Tibial artery (tissue), 4 donors: ENCODE data around the gene NNAT.
"Not testable (repeated sequence)": the region's sequence is repeated elsewhere in the genome, so short reads cannot be mapped to it uniquely, and the experiment has no call there.

Experiments
- DNase-seq, 2 donors: peaks; one replicate each; pipeline ENCODE4 v3.0.0-alpha.2; 2019
- H3K27ac ChIP-seq, 2 donors: fragments of 200-600 bp; sonication (generic) in 1 of 2; 1 replicate in 1 of 2; 2 replicates in 1 of 2; pipeline ENCODE4 v1.5.1; 2018 to 2019; ENCODE audit warnings: mild to moderate bottlenecking in 1 of 2
- H3K27me3 ChIP-seq, 2 donors: fragments of 200-600 bp; sonication (generic) in 1 of 2; one replicate each; pipeline versions ENCODE4 v1.5.1 to v1.6.0; 2016 to 2019
- H3K36me3 ChIP-seq, 3 donors: fragments of 200-600 bp; sonication (generic) in 2 of 3; one replicate each; pipeline ENCODE4 v1.5.1; 2016 to 2019; ENCODE audit warnings: mild to moderate bottlenecking in 2 of 3
- H3K4me1 ChIP-seq, 4 donors: fragments of 200-600 bp; sonication (generic) in 2 of 4; 1 replicate in 3 of 4; 2 replicates in 1 of 4; pipeline ENCODE4 v1.5.1; 2016 to 2019
- H3K4me3 ChIP-seq, 2 donors: fragments of 200-600 bp; sonication (generic) in 1 of 2; 1 replicate in 1 of 2; 2 replicates in 1 of 2; pipeline ENCODE4 v1.5.1; 2018 to 2019; ENCODE audit warnings: mild to moderate bottlenecking in 2 of 2
- H3K9me3 ChIP-seq, 3 donors: fragments of 200-600 bp; sonication (generic) in 1 of 3; one replicate each; pipeline ENCODE4 v1.5.1; 2016 to 2019
- intact Hi-C: fragments of 100-400 bp; cut with DNase I; formaldehyde crosslinking; loops from one replicate; pipeline ENCODE4 v1.15.0; 2023; ENCODE audit warnings: low total_unique reads
- TF ChIP-seq, protein P1 (sequence below), 2 experiments: fragments of 200-600 bp in 1 of 2; fragments of 450-650 bp in 1 of 2; IDR thresholded peaks; one replicate each; pipeline ENCODE4 v1.5.1; 2017 to 2019; ENCODE audit warnings: antibody characterized with exemption in 2 of 2, mild to moderate bottlenecking in 1 of 2, moderate library complexity in 1 of 2

Gene NNAT

GRCh38 chr20:37538003-37538402, 17.0 kb downstream of the NNAT start:
- Histone ChIP-seq H3K9me3 (no peaks in the 10 kb centered on the region), H3K36me3 (no peaks in the 10 kb centered on the region), H3K4me3 (no peak overlapping the region), H3K27ac (no peak overlapping the region), H3K27me3 (peaks cover 0 to 19% of the 10 kb centered on the region in 2 donors), H3K4me1 (no peaks in the 10 kb centered on the region)
- TF ChIP-seq, protein P1, sequence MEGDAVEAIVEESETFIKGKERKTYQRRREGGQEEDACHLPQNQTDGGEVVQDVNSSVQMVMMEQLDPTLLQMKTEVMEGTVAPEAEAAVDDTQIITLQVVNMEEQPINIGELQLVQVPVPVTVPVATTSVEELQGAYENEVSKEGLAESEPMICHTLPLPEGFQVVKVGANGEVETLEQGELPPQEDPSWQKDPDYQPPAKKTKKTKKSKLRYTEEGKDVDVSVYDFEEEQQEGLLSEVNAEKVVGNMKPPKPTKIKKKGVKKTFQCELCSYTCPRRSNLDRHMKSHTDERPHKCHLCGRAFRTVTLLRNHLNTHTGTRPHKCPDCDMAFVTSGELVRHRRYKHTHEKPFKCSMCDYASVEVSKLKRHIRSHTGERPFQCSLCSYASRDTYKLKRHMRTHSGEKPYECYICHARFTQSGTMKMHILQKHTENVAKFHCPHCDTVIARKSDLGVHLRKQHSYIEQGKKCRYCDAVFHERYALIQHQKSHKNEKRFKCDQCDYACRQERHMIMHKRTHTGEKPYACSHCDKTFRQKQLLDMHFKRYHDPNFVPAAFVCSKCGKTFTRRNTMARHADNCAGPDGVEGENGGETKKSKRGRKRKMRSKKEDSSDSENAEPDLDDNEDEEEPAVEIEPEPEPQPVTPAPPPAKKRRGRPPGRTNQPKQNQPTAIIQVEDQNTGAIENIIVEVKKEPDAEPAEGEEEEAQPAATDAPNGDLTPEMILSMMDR (IDR thresholded peaks at IDR 0.05): no peak
- intact Hi-C loops: loop anchor here (5.0 kb wide), 1 partner anchor 346 kb away; no protein-coding TSS in a partner anchor
- no peak for DNase-seq

- H3K4me1 ChIP-seq: no peaks in the 10 kb centered on the region
- no peaks in the 10 kb centered on the region for H3K36me3 ChIP-seq
- DNase-seq: no peak
- TF ChIP-seq, protein P1 (IDR thresholded peaks at IDR 0.05): no peak
- H3K27ac ChIP-seq: no peak overlapping the region
- H3K4me3 ChIP-seq: no peak overlapping the region
- no peaks in the 10 kb centered on the region for H3K9me3 ChIP-seq
- H3K27me3 ChIP-seq: peaks cover 0 to 22% of the 10 kb centered on the region in 2 donors
- intact Hi-C loops: loop anchor here (5.0 kb wide), 1 partner anchor 347 kb away; no protein-coding TSS in a partner anchor
Measured at GRCh38 chr20:37539424-37539823, 18.4 kb downstream of the NNAT start.

DNA sequence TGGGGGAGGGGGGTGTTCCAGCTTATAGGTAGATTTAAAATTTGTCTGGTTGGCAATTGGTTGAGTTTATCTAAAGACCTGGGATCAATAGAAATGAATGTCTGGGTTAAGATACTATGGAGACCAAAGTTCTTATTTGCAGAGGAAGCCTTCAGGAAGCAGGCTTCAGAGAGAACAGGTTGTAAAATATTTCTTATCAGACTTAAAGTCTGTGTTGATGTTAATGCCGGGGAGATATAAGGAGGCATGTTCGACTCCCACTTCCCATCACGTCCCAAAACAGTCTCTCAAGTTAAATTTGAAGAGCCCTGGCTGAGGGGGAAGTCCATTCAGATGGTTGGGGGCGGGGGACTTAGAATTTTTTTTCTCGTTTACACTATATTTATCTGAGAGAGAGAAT, 19.0 kb downstream of the NNAT start:
- Histone ChIP-seq H3K9me3 (no peaks in the 10 kb centered on the region), H3K4me1 (no peaks in the 10 kb centered on the region), H3K27me3 (peaks cover 0 to 24% of the 10 kb centered on the region in 2 donors), H3K4me3 (no peak overlapping the region), H3K27ac (no peak overlapping the region), H3K36me3 (no peaks in the 10 kb centered on the region)
- intact Hi-C loops: no loop called here
- TF ChIP-seq, protein P1 (IDR thresholded peaks at IDR 0.05): no peak
- DNase-seq: no peak

GRCh38 chr20:37540838-37541237, 19.8 kb downstream of the NNAT start:
- H3K27ac ChIP-seq, H3K4me1 ChIP-seq, DNase-seq, H3K36me3 ChIP-seq, H3K4me3 ChIP-seq, H3K9me3 ChIP-seq, intact Hi-C loops: not testable (repeated sequence)
- H3K27me3 ChIP-seq: peaks cover 0 to 20% of the 10 kb centered on the region in 2 donors

DNA sequence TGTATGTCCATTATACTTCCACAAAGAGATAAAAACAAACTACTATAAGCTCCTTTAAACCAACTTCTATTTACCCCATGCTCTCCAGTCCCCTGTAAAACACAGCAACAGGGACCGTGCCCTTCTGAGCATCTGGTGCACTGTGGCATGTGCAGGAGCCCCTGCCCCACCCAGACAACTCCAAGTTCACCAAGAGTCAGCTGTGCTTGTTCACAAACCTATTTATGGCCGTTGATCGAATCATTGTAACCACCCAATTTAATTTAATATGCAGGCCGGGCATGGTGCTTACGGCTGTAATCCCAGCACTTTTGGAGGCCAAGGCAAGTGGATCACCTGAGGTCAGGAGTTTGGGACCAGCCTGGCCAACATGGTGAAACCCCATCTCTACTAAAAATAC, 20.3 kb downstream of the NNAT start:
- no peak overlapping the region for H3K27ac ChIP-seq

GRCh38 chr20:37542281-37542680, 21.2 kb downstream of the NNAT start:
- H3K27ac ChIP-seq: no peak overlapping the region
- no peaks in the 10 kb centered on the region for H3K4me1 ChIP-seq
- H3K27me3 ChIP-seq: peaks cover 0 to 20% of the 10 kb centered on the region in 2 donors
- intact Hi-C loops: no loop called here
- H3K36me3 ChIP-seq: no peaks in the 10 kb centered on the region
- no peak for DNase-seq
- TF ChIP-seq, protein P1 (IDR thresholded peaks at IDR 0.05): no peak
- H3K4me3 ChIP-seq: no peak overlapping the region
- no peaks in the 10 kb centered on the region for H3K9me3 ChIP-seq

More for the DNA sequence above, 20.3 kb downstream of the NNAT start:
- Histone ChIP-seq H3K36me3 (no peaks in the 10 kb centered on the region), H3K9me3 (no peaks in the 10 kb centered on the region), H3K27me3 (peaks cover 0 to 20% of the 10 kb centered on the region in 2 donors), H3K4me1 (no peaks in the 10 kb centered on the region), H3K4me3 (no peak overlapping the region)
- TF ChIP-seq, protein P1 (IDR thresholded peaks at IDR 0.05): no peak
- intact Hi-C loops: no loop called here
- no peak for DNase-seq
